HG03066 (cell line): ENCODE data around the gene TMTC1.

Source experiments
- ATAC-seq: cut with Tn5 transposase; IDR thresholded peaks from one replicate; pipeline ENCODE4 v1.9.1; 2021; ENCODE audit warnings: low read depth; ENCODE audit not compliant: unreplicated experiment

Gene TMTC1

GRCh38 chr12:29743077-29743476, 40.7 kb downstream of the TMTC1 start:
- no peak for ATAC-seq

GRCh38 chr12:29742646-29743045, 41.1 kb downstream of the TMTC1 start:
- ATAC-seq, result no peak

GRCh38 chr12:29741342-29742241, 42.1 kb downstream of the TMTC1 start:
- ATAC-seq, result no peak

- no peak for ATAC-seq
Observed at GRCh38 chr12:29739279-29739991, 44.3 kb downstream of the TMTC1 start.

- ATAC-seq, result no peak
Observed at GRCh38 chr12:29738365-29738764, 45.4 kb downstream of the TMTC1 start.

GRCh38 chr12:29737644-29738043, 46.1 kb downstream of the TMTC1 start:
- no peak for ATAC-seq

- no peak for ATAC-seq
Observed at GRCh38 chr12:29735604-29736003, 48.1 kb downstream of the TMTC1 start.

- ATAC-seq, result no peak
Observed at GRCh38 chr12:29734734-29735133, 49.0 kb downstream of the TMTC1 start.

- no peak for ATAC-seq
Observed at GRCh38 chr12:29734305-29734704, 49.4 kb downstream of the TMTC1 start.

- no peak for ATAC-seq
Observed at GRCh38 chr12:29733501-29733900, 50.2 kb downstream of the TMTC1 start.

- ATAC-seq, result no peak
Observed at GRCh38 chr12:29733060-29733459, 50.7 kb downstream of the TMTC1 start.

GRCh38 chr12:29732593-29732992, 51.1 kb downstream of the TMTC1 start:
- no peak for ATAC-seq

GRCh38 chr12:29732191-29732590, 51.6 kb downstream of the TMTC1 start:
- ATAC-seq, result no peak

GRCh38 chr12:29731591-29731990, 52.2 kb downstream of the TMTC1 start:
- no peak for ATAC-seq

- no peak for ATAC-seq
Observed at GRCh38 chr12:29730481-29730880, 53.3 kb downstream of the TMTC1 start.

- no peak for ATAC-seq
Observed at GRCh38 chr12:29728030-29728429, 55.7 kb downstream of the TMTC1 start.

GRCh38 chr12:29726741-29727348, 56.9 kb downstream of the TMTC1 start:
- no peak for ATAC-seq

GRCh38 chr12:29726321-29726692, 57.4 kb downstream of the TMTC1 start:
- ATAC-seq, result no peak

- ATAC-seq, result no peak
Observed at GRCh38 chr12:29725587-29726320, 58.0 kb downstream of the TMTC1 start.

GRCh38 chr12:29722164-29722563, 61.6 kb downstream of the TMTC1 start:
- ATAC-seq, result no peak

- ATAC-seq, result no peak
Observed at GRCh38 chr12:29719381-29719780, 64.4 kb downstream of the TMTC1 start.
